LNCAP (cell line): ENCODE data around the gene CASZ1.

Experiments used
- TF ChIP-seq, protein P1 (sequence below): fragments of 450-650 bp; IDR thresholded peaks from 2 replicates; pipeline ENCODE4 v1.5.1; 2017; ENCODE audit warnings: mild to moderate bottlenecking

CASZ1 gene

DNA sequence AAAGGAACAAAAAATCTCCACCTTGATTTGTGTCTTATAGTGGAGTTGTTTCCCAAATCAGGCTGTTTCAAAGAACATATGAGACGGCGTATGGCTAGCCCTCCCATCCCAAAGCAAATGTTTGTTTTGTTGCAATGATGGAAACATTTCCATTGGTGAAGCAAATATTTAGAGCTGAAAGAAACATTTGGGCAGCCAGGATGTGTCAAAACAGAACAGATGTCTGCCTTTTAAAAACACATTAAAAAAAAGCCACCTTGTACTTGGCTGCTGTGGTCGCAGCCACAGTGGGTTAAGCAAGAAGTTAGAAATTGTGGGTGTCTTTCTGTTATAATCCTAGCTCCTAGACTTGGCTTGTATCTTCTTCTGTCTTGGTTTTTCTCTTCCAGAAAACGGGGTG lies 205.4 kb downstream of the CASZ1 start:
- TF ChIP-seq, protein P1, sequence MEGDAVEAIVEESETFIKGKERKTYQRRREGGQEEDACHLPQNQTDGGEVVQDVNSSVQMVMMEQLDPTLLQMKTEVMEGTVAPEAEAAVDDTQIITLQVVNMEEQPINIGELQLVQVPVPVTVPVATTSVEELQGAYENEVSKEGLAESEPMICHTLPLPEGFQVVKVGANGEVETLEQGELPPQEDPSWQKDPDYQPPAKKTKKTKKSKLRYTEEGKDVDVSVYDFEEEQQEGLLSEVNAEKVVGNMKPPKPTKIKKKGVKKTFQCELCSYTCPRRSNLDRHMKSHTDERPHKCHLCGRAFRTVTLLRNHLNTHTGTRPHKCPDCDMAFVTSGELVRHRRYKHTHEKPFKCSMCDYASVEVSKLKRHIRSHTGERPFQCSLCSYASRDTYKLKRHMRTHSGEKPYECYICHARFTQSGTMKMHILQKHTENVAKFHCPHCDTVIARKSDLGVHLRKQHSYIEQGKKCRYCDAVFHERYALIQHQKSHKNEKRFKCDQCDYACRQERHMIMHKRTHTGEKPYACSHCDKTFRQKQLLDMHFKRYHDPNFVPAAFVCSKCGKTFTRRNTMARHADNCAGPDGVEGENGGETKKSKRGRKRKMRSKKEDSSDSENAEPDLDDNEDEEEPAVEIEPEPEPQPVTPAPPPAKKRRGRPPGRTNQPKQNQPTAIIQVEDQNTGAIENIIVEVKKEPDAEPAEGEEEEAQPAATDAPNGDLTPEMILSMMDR = no peak

DNA sequence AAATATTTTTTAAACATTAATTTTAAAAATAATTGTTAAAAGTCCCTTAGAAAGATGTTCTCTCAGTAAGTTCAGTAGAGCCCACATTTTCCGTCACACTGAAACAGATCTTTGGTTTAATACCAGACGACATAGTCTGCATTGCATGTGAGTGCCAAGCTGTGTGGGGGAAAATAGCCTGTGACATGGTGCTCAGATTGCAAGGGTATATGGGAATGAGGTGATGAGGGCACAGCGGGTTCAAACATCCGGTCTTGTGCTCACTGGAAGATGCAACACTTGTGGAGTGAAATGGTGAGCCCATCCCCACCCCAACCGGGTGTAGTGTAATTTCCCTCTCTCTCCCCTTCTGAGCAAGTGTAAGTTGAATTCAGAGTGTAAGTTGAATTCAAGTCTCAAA lies 207.4 kb downstream of the CASZ1 start:
- TF ChIP-seq, protein P1 = no peak

DNA sequence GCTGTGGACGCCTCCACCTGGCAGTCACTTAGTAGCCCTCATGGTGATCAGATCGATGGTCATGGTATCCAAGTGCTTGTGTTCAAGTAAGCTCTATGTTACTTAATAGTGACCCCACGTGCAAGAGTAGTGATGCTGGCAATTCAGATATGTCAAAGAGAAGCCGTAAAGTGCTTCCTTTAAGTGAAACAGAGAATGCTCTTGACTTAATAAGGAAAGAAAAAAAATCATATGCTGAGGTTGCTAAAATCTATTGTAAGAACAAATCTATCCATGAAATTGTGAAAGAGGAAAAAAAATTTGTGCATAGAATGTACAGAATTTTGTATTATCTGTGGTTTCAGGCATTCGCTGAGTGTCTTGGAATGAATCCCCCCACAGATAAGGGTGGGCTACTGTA lies 207.8 kb downstream of the CASZ1 start:
- TF ChIP-seq, protein P1 = no peak
